Measurements from ENCODE around the gene ARMC10. TPM values are rescaled to one million over a fixed set of nuclear protein-coding genes. Genes with fewer than 3 reads are reported as not detected.
"Not testable (repeated sequence)": the region's sequence is repeated elsewhere in the genome, so short reads cannot be mapped to it uniquely, and the experiment has no call there.

Gene ARMC10
- total RNA-seq, 2 donors from 2014 or later, result 46.3 to 48.9 TPM

- no peaks in the 10 kb centered on the region for H3K27me3 Mint-ChIP-seq (ENCODE audit: insufficient read depth)
- Histone ChIP-seq H3K4me1 (ENCODE audit: control insufficient read depth, insufficient read depth, low read length) (no peaks in the 10 kb centered on the region), H3K4me3 (ENCODE audit: low read length) (no peak overlapping the region), H3K9me3 (ENCODE audit: control insufficient read depth, low read length) (peaks cover 30% of the 10 kb centered on the region), H3K36me3 (ENCODE audit: control insufficient read depth, insufficient read depth, low read length) (no peaks in the 10 kb centered on the region), H3K27me3 (ENCODE audit: control insufficient read depth, insufficient read depth, low read length, poor library complexity, severe bottlenecking) (no peaks in the 10 kb centered on the region), H3K27ac (ENCODE audit: low read depth, low read length) (no peak overlapping the region), H3K9ac (ENCODE audit: extremely low read depth, low read length, poor library complexity, severe bottlenecking) (no peak overlapping the region)
- peaks cover 13% of the 10 kb centered on the region for H3K36me3 Mint-ChIP-seq (ENCODE audit: low read depth)
- no peak overlapping the region for H3K27ac Mint-ChIP-seq
- no peaks in the 10 kb centered on the region for H3K4me1 Mint-ChIP-seq
- H3K4me3 Mint-ChIP-seq, result no peak overlapping the region
- 80% methylated on average over 1 of the region's 1 CpG; no CpG with 5 or more reads in 1 of the 2 experiments for WGBS, 2 experiments (ENCODE audit: insufficient coverage in 1 of 2, insufficient read length in 1 of 2)
- H3K9me3 Mint-ChIP-seq, result peaks cover 26% of the 10 kb centered on the region
- no peak for DNase-seq
- TF ChIP-seq CTCF (conservative IDR thresholded peaks at IDR 0.05), result no peak
Observed at GRCh38 chr7:103031781-103032180, 43.2 kb upstream of the ARMC10 start.

GRCh38 chr7:103034318-103034717, 40.6 kb upstream of the ARMC10 start:
- H3K4me3 Mint-ChIP-seq; H3K4me1 Mint-ChIP-seq; H3K9ac ChIP-seq (ENCODE audit: extremely low read depth, low read length, poor library complexity, severe bottlenecking); H3K27me3 Mint-ChIP-seq (ENCODE audit: insufficient read depth); H3K36me3 ChIP-seq (ENCODE audit: control insufficient read depth, insufficient read depth, low read length); H3K27me3 ChIP-seq (ENCODE audit: control insufficient read depth, insufficient read depth, low read length, poor library complexity, severe bottlenecking); H3K4me1 ChIP-seq (ENCODE audit: control insufficient read depth, insufficient read depth, low read length); DNase-seq; H3K27ac Mint-ChIP-seq; H3K27ac ChIP-seq (ENCODE audit: low read depth, low read length): not testable (repeated sequence)
- Histone ChIP-seq H3K9me3 (ENCODE audit: control insufficient read depth, low read length) (peaks cover 45% of the 10 kb centered on the region), H3K4me3 (ENCODE audit: low read length) (peak overlapping the region; percentile 42)
- WGBS, 2 experiments (ENCODE audit: insufficient coverage in 1 of 2, insufficient read length in 1 of 2), result 74 to 93% methylated on average over 3 to 20 of the region's 20 CpGs
- peaks cover 39% of the 10 kb centered on the region for H3K9me3 Mint-ChIP-seq
- peaks cover 19% of the 10 kb centered on the region for H3K36me3 Mint-ChIP-seq (ENCODE audit: low read depth)

GRCh38 chr7:103037476-103037822, 37.5 kb upstream of the ARMC10 start:
- Mint-ChIP-seq H3K4me3 (no peak overlapping the region), H3K27ac (no peak overlapping the region), H3K9me3 (peaks cover 66% of the 10 kb centered on the region), H3K4me1 (no peaks in the 10 kb centered on the region), H3K36me3 (ENCODE audit: low read depth) (peaks cover 28% of the 10 kb centered on the region), H3K27me3 (ENCODE audit: insufficient read depth) (no peaks in the 10 kb centered on the region)
- TF ChIP-seq CTCF (conservative IDR thresholded peaks at IDR 0.05), result no peak
- no peaks in the 10 kb centered on the region for H3K27me3 ChIP-seq (ENCODE audit: control insufficient read depth, insufficient read depth, low read length, poor library complexity, severe bottlenecking)
- no peaks in the 10 kb centered on the region for H3K36me3 ChIP-seq (ENCODE audit: control insufficient read depth, insufficient read depth, low read length)
- H3K9me3 ChIP-seq (ENCODE audit: control insufficient read depth, low read length), result peaks cover 49% of the 10 kb centered on the region
- H3K4me1 ChIP-seq (ENCODE audit: control insufficient read depth, insufficient read depth, low read length), result no peaks in the 10 kb centered on the region
- H3K27ac ChIP-seq (ENCODE audit: low read depth, low read length), result no peak overlapping the region
- H3K9ac ChIP-seq (ENCODE audit: extremely low read depth, low read length, poor library complexity, severe bottlenecking), result no peak overlapping the region
- no peak for DNase-seq
- no peak overlapping the region for H3K4me3 ChIP-seq (ENCODE audit: low read length)
- 90% methylated on average over 1 of the region's 1 CpG; no CpG with 5 or more reads in 1 of the 2 experiments for WGBS, 2 experiments (ENCODE audit: insufficient coverage in 1 of 2, insufficient read length in 1 of 2)

- 83 to 85% methylated on average over 14 to 20 of the region's 20 CpGs for WGBS, 2 experiments (ENCODE audit: insufficient coverage in 1 of 2, insufficient read length in 1 of 2)
- not testable (repeated sequence) for H3K4me1 ChIP-seq (ENCODE audit: control insufficient read depth, insufficient read depth, low read length); H3K4me3 Mint-ChIP-seq; H3K27ac ChIP-seq (ENCODE audit: low read depth, low read length); H3K27me3 Mint-ChIP-seq (ENCODE audit: insufficient read depth); H3K4me1 Mint-ChIP-seq; H3K36me3 ChIP-seq (ENCODE audit: control insufficient read depth, insufficient read depth, low read length); H3K9ac ChIP-seq (ENCODE audit: extremely low read depth, low read length, poor library complexity, severe bottlenecking); H3K27me3 ChIP-seq (ENCODE audit: control insufficient read depth, insufficient read depth, low read length, poor library complexity, severe bottlenecking); H3K27ac Mint-ChIP-seq
- H3K9me3 ChIP-seq (ENCODE audit: control insufficient read depth, low read length), result peaks cover 42% of the 10 kb centered on the region
- peak; percentile 73 for DNase-seq
- H3K4me3 ChIP-seq (ENCODE audit: low read length), result peak overlapping the region; percentile 35
- Mint-ChIP-seq H3K9me3 (peaks cover 69% of the 10 kb centered on the region), H3K36me3 (ENCODE audit: low read depth) (peaks cover 28% of the 10 kb centered on the region)
Observed at GRCh38 chr7:103037823-103038739, 36.9 kb upstream of the ARMC10 start.

- H3K27ac ChIP-seq (ENCODE audit: low read depth, low read length); H3K4me1 Mint-ChIP-seq; H3K36me3 ChIP-seq (ENCODE audit: control insufficient read depth, insufficient read depth, low read length); H3K4me3 ChIP-seq (ENCODE audit: low read length); H3K4me1 ChIP-seq (ENCODE audit: control insufficient read depth, insufficient read depth, low read length); H3K9ac ChIP-seq (ENCODE audit: extremely low read depth, low read length, poor library complexity, severe bottlenecking); H3K27ac Mint-ChIP-seq; H3K27me3 Mint-ChIP-seq (ENCODE audit: insufficient read depth); DNase-seq; H3K4me3 Mint-ChIP-seq; H3K27me3 ChIP-seq (ENCODE audit: control insufficient read depth, insufficient read depth, low read length, poor library complexity, severe bottlenecking): not testable (repeated sequence)
- H3K9me3 ChIP-seq (ENCODE audit: control insufficient read depth, low read length), result peaks cover 47% of the 10 kb centered on the region
- Mint-ChIP-seq H3K9me3 (peaks cover 74% of the 10 kb centered on the region), H3K36me3 (ENCODE audit: low read depth) (peaks cover 44% of the 10 kb centered on the region)
- WGBS, 2 experiments (ENCODE audit: insufficient coverage in 1 of 2, insufficient read length in 1 of 2), result no CpG with 5 or more reads among the region's 1 CpG
Observed at GRCh38 chr7:103041815-103042214, 33.1 kb upstream of the ARMC10 start.
